Kidney epithelial cell (primary cell): ENCODE results near the gene TMEFF2. TPM values are rescaled to one million over a fixed set of nuclear protein-coding genes. Genes with fewer than 3 reads are reported as not detected.

Experiments
- DNase-seq: peaks from one replicate; pipeline ENCODE4 v3.0.0-alpha.2; 2010; ENCODE audit warnings: low read depth
- H3K27me3 ChIP-seq: 2 replicates; pipeline ENCODE4 v1.6.0; 2011; ENCODE audit warnings: low read length; ENCODE audit not compliant: control insufficient read depth, insufficient read depth
- H3K36me3 ChIP-seq: 2 replicates; pipeline ENCODE4 v1.5.1; 2011; ENCODE audit warnings: low read length; ENCODE audit not compliant: control insufficient read depth, insufficient read depth
- H3K4me3 ChIP-seq: 2 replicates; pipeline ENCODE4 v1.5.1; 2011; ENCODE audit warnings: low read depth, mild to moderate bottlenecking, control low read depth, low read length
- total RNA-seq: library from RNA; depleted of rRNA; stranded (reverse); fragments of >200 nt; gene quantifications from 2 replicates; pipeline ENCODE4 v1.2.3, GENCODE V29; 2015
- TF ChIP-seq, protein P1 (sequence below): IDR thresholded peaks from 2 replicates; pipeline ENCODE4 v1.5.1; 2011; ENCODE audit warnings: mild to moderate bottlenecking, moderate library complexity, low read length, control low read depth, inconsistent platforms; ENCODE audit not compliant: insufficient read depth, poor library complexity, severe bottlenecking

TMEFF2 gene
- total RNA-seq, 1 donor from 2014 or later: not detected

DNA sequence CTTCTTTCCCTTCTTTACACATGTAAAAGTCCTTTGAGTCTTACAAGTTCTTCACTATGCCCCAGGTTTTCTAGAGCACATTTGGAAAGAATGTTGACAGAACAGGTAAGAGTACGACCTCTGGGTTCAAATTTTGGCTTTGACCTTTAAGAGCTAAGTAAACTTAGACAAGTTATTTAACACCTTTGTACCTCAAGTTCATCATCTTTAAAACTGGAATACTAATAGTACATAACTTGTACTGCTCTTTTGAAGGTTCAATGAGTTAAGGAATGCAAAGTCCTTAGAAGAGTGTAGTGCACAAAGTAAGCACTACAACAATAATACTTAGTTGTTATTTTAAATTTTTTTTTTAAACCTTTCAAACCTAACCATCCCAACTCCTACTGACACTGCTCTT is 156.6 kb downstream of the TMEFF2 start:
- Histone ChIP-seq H3K27me3 (no peaks in the 10 kb centered on the region), H3K4me3 (no peak overlapping the region), H3K36me3 (no peaks in the 10 kb centered on the region)
- no peak for DNase-seq
- TF ChIP-seq, protein P1, sequence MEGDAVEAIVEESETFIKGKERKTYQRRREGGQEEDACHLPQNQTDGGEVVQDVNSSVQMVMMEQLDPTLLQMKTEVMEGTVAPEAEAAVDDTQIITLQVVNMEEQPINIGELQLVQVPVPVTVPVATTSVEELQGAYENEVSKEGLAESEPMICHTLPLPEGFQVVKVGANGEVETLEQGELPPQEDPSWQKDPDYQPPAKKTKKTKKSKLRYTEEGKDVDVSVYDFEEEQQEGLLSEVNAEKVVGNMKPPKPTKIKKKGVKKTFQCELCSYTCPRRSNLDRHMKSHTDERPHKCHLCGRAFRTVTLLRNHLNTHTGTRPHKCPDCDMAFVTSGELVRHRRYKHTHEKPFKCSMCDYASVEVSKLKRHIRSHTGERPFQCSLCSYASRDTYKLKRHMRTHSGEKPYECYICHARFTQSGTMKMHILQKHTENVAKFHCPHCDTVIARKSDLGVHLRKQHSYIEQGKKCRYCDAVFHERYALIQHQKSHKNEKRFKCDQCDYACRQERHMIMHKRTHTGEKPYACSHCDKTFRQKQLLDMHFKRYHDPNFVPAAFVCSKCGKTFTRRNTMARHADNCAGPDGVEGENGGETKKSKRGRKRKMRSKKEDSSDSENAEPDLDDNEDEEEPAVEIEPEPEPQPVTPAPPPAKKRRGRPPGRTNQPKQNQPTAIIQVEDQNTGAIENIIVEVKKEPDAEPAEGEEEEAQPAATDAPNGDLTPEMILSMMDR: no peak

DNA sequence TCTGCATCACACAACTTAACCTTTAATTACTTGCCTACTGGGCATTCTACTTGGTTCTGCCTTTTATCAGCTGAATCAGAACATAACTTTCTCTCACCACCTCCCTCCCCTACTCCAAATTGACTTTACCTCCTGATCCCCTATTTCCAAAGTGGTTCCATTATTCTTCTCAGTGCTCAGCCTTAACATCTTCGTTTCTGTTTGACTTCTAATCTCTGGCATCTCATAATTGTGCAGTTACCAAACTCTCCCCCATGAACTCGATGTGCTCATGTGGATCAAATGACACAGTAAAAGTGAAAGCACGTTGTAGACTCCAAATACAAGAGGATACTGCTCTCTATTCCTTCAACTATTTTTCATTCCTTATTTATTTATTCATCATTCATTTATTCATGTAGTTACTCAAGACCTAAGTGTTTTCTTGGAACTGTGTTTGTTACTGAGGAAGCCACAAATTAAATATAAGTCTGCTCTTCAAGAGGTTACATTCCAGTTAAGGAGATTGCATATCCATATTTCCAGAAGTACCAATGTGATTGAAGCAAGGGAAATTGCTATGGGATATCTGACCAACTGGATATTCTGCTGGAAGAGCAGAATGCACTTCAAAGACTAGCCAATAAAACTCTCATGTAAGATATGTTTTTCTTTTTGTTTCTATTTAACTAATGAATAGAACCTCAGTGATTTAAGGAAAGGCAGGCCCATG is 158.8 kb downstream of the TMEFF2 start:
- Histone ChIP-seq H3K27me3 (no peaks in the 10 kb centered on the region), H3K36me3 (no peaks in the 10 kb centered on the region), H3K4me3 (no peak overlapping the region)
- DNase-seq: no peak
- TF ChIP-seq, protein P1: no peak

DNA sequence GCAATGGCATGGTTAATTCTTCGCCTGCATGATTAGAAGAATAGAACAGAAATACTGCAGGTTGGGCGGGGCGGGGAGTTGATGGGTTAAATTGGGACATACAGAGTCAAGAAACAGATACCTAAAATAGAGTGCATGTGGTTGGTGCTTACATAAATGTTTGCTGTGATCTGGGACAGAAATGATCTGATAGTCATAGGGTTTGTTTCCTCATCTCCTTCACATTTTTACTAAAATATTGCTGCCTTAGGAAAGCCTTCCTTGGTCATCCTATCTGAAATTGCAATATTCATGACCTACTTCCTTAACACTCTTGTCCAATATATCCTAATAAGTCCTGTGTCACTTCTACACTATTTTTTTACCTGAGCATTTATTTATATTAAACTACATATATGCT is 163.9 kb downstream of the TMEFF2 start:
- DNase-seq: no peak
- Histone ChIP-seq H3K36me3 (no peaks in the 10 kb centered on the region), H3K4me3 (no peak overlapping the region), H3K27me3 (no peaks in the 10 kb centered on the region)
- TF ChIP-seq, protein P1: no peak

DNA sequence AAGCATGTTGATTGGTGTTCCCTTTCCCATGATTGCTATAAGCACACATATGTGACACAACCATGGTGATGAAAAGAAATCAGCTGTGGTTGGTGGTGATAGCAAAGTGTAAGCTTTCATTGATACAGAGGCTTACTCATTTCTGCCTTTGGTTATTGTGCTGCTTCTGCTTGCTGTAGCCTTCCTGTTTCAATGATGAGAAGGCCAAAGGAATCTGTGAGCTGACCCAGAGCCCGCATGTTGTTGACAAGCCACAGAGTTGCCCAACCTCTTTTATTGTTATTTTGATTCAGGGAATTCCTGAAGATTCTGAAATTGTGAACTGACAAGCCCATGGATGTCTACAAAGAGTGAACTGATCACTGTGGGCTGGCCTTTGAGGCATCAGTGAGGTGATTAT is 164.4 kb downstream of the TMEFF2 start:
- no peaks in the 10 kb centered on the region for H3K27me3 ChIP-seq
- TF ChIP-seq, protein P1: no peak
- no peak overlapping the region for H3K4me3 ChIP-seq
- H3K36me3 ChIP-seq: no peaks in the 10 kb centered on the region
- DNase-seq: no peak

DNA sequence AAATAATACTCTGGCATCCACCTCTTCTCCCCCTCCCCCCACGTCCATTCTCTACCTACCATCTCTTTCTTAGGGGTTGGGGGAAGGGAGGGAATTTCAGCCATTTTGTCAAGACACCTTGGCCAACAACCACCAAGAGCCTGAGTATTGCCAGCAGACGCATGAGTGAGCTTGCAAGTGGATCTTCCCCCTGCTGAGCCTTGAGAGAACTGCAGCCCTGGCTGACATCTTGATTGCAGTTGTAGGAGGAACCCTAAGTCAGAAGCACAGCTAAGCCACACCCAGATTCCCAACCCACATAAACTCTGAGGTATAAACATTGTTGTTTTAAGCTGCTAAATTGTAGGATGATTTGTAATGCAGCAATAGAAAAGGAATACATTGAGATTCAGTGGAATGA is 165.6 kb downstream of the TMEFF2 start:
- Histone ChIP-seq H3K4me3 (no peak overlapping the region), H3K27me3 (no peaks in the 10 kb centered on the region), H3K36me3 (no peaks in the 10 kb centered on the region)
- DNase-seq: no peak
- TF ChIP-seq, protein P1: peak; percentile 34

DNA sequence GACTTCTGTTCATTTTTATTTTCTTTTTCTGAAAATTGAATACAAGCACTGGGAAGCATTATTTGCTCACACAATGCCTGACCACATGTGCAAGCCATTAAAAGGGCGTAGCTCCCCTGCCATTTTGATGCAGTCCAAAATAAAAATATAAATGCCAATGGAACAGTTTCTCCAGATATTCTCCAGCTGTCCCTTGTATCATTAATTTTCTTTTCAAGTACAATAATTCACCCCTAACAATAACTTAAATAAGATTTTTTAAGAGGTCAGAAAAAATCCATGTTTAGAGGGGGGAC is 168.0 kb downstream of the TMEFF2 start:
- Histone ChIP-seq H3K4me3 (no peak overlapping the region), H3K36me3 (no peaks in the 10 kb centered on the region), H3K27me3 (no peaks in the 10 kb centered on the region)
- DNase-seq: no peak
- TF ChIP-seq, protein P1: no peak
